ENCODE results near the gene PET100.
A peak's percentile ranks its signal among the peaks of the same experiment; 100 is the strongest.

PET100 gene

DNA sequence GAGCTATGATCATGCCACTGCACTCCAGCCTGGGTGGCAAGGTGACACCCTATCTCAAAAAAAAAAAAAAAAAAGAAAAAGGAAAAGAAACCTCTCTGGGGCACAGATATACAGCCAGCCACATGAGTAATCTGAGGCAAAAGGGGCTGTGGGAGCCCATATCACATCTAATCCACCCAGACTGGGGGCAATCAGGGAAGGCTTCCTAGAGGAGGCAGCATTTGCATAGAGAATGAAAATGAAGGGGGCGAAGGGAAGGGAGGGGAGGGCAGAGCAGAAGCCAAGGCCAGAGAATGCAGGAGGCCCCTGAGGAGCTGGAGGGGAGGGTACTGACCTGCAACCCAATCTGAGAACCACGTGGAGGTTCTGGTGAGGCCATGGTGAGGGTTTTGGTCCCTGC is 20.6 kb downstream of the PET100 start:
- DNase-seq (ENCODE audit: low spot score), result no peak

DNA sequence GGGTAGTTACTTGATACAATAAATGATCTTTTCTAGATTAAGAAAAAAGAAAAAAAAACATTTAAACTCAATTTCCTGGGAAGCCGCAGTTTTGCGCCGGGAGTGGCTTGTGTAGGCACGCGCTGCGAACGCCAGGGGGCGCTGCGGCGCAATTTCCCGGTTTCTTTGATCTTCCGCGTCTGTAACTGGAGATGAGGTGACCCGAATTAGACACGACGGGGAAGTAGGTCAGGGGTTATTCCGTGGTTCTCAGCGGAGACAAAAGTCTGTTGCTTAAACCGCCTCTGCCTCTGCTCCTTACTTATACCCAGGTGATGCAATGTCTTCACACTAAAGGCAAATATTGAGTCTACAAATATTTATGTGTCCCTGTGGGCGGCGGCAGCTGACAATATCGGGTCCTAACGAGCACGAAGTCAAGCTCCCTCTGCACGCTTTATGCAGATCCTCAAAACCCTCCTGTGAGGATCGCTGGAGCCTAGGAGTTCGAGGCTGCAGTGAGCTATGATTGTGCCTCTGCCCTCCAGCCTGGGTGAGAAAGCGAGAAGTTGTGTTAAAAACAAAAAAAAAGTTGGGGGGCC is 22.6 kb downstream of the PET100 start:
- DNase-seq (ENCODE audit: low spot score), result peak; percentile 91

DNA sequence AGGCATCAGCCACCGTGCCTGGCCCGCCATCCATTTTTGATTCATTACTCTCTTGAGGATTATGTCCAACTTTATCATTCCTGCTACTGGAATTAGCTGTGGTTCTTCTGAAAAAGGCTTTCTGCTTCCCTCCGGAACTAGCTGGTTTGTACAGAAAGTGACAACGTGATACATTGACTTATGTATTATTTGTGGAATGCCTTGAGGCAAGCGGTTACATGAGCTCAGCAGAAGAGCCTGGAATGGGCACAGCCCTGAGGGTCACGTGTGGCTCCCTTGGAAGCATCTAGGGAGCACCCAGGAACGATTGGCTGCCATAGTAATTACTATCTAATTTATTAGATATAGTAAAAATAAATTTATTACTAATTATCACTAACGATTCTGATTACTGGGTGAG is 24.8 kb downstream of the PET100 start:
- DNase-seq (ENCODE audit: low spot score), result no peak

DNA sequence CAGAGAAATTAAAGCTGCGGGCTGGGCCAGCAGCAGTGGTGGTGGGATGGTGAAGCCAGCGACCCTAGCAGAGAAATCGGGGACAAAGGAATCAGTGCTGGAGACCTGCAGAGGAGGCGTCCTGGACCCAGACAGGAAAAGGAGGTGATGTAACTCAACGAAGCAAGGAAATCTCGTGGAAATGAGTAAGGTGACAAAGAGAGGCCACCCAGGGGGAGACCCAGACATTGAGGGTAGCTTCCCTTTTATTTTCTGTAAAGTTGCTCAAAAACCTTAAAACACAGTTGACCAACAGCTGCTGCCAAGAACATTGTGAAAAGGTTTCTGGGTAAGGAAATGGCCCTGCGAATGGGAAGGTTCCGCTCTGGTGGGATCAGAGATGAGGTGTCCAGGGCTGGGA is 26.0 kb downstream of the PET100 start:
- DNase-seq (ENCODE audit: low spot score), result no peak

DNA sequence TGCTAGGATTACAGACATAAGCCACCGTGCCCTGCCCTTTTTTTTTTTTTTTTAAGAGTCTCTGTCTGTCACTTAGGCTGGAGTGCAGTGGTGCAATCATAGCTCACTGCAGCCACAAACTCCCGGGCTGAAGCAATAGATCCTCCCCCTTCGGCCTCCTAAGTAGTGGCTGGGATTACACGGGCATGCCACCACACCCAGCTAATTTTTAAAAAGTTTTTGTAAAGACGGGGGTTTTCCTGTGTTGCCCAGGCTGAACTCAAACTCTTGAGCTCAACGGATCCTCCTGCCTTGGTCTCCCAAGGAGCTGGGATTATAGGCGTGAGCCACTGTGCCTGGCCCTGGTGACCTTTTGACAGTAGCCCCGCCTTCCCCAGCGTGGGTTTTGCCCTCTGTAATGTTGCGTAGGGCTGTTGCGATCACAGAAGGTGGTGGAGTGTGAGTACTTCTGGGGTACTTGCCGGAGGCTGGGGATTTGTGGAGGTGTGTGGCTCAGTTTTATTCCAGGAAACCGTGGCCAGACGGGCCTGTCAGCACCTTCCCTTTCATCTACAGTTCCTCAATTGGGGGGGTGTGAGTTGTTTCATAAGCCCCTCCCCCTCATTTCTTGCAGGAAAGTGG is 27.6 kb downstream of the PET100 start:
- no peak for DNase-seq (ENCODE audit: low spot score)

DNA sequence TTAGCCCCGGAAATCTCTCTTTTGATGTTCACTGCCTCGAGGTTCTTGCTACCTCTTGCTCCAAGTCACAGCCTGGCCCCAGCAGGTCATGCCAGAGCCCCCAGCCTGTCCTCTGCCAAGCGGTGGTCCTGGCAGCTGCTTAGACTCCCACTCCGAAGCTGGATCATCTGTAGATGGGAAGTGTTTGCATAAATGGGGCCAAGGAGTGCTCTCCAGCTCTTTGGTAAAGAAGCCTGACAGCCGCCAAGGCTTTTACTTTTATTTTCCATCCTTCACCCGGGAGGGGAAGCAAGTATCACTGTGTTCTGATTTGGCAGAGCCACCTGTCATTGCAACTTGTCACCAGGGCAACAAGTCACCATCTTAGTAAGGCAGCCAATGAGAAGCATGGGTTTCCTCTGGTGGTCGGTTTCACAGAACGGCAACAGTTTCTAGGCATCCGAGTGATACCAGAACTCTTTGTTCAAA is 28.7 kb downstream of the PET100 start:
- DNase-seq (ENCODE audit: low spot score), result peak; percentile 64

DNA sequence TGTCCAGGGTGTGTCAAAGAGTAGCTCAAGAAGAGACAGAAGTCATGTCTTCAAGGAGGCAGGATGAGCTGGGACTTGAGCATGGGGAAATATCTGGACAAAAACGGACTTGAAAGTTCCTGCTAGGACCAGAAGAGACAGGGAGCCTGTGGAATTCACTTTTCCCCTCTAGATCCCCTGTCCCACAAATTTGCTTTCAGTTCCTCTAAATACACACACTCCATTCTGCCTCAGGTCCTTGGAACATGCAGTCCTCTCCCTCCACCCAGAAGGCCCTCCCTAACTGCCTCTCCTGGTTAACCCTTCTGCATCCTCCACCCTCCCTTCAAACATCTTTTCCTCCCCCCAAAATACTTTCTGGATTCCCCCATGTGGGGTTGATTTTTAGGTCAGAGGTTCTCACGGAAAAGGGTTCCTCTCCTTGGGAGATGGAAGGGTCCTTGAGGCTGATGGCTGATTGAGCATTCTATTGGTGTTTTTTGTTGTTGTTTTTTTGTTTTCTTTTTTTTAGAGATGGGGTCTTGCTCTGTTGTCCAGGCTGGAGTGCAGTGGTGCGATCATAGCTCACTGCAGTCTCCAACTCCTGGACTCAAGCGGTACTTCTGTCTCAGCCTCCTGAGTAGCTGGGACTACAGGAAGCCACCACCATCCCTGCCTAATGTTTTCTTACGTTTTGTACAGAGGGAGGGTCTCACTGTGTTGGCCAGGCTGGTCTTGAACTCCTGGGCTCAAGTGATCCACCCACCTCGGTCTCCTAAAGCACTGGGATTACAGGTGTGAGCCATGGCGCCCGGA is 32.3 kb downstream of the PET100 start:
- DNase-seq (ENCODE audit: low spot score), result no peak

DNA sequence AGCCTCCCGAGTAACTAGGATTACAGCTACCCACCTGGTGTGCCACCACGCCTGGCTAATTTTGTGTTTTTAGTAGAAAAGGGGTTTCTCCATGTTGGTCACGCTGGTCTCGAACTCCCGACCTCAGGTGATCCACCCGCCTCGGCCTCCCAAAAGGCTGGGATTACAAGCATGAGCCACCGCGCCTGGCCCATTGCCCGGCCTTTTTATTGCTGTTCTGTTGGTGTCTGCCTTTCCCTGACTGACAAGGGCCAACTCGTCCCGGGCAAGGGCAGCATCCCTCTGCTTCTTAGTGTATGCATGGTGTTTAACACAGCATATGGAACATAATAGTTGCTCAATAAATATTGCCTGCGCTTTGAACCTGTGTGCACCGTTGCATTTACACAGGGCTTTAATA is 33.1 kb downstream of the PET100 start:
- no peak for DNase-seq (ENCODE audit: low spot score)

DNA sequence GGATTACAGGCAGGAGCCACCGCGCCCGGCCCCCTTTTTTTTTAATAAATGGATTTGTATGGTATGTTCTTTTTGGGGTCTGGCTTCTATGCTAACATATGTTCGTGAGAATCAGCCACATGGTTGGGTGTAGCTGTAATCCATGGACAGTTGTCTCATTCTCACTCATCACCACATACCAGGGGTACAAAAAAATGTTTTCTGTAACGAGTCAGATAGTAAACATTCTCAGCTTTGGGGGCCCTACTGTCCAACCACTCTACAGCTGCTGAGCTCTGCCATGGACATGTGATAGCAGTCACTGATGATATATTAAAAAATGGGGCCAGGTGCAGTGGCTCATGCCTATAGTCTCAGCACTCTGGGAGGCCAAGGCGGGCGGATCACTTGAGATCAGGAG is 34.1 kb downstream of the PET100 start:
- DNase-seq (ENCODE audit: low spot score), result no peak

DNA sequence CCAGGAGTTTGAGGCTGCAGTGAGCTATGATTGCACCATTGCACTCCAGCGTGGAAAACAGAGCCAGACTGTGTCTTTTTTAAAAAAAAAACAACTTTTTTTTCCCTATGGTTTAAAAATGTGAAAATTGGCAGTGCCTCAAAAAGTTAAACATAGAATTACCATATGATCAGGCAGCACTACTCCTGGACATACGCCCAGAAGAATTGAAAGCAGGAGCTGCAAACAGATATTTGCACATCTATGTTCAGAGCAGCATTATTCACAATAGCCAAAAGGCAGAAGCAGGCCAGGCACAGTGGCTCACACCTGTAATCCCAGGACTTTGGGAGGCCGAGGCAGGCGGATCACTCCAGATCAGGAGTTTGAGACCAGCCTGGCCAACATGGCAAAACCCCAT is 35.5 kb downstream of the PET100 start:
- DNase-seq (ENCODE audit: low spot score), result no peak

DNA sequence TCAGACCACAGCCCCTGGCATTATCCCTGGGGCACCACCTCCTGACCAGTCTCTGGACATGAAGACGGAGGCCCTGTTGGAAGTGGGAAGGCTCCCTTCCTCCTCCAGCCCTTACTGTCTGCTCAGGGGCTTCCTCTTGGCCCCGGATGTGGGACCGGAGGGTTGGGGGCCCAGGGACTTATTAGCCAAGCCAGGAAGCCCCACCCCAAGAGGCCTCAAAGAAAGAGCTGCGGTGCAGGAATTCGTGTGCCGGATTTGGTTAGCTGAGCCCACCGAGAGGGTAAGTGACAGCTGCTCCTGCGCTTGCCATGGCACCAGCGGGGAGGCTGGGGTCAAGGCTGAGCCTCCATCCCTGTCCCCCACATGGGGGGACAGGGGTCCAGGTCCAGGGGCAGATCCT is 39.2 kb downstream of the PET100 start, which contains the start of gene RETN:
RETN (plus strand) TSS at position 208 of the 400 bp plus-strand sequence. CDS start 278 bp downstream, outside the sequence.
- no peak for DNase-seq (ENCODE audit: low spot score)

DNA sequence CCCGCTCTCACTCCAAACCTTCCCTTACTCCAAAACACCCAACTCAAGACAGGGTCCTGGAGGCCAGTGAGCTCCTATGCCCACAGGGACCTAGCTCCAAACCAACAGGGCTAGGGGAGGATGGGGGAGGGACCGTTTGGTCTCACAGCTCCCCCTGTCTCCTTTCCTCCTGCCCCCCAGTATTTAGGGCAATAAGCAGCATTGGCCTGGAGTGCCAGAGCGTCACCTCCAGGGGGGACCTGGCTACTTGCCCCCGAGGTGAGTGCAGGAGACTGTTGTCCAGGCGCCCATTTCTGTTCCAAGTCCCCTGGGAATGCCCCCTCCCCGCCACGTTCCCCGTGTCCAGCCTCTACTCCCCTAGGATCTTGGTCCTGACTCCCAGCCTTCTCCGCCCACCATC is 40.0 kb downstream of the PET100 start:
- no peak for DNase-seq (ENCODE audit: low spot score)

DNA sequence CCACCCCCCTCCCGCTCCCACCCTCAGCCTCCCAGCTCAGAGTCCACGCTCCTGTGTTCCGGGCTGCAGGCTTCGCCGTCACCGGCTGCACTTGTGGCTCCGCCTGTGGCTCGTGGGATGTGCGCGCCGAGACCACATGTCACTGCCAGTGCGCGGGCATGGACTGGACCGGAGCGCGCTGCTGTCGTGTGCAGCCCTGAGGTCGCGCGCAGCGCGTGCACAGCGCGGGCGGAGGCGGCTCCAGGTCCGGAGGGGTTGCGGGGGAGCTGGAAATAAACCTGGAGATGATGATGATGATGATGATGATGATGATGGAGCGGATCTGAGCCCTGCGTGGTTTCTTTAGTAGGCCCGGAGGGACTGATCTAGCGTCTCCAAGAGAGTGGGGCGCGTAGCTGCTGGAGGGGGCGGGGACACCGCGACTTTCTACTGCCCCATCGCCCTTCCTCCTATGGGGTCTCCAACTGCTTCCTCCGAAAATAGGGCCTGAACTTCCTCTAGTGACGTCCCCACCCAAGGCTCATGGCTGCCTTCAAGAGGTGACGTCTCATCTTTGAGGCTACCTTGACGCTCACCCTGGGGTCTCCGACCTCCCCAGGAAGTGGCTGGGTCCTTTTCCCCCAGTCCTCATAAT is 40.7 kb downstream of the PET100 start:
- peak; percentile 86 for DNase-seq (ENCODE audit: low spot score)

DNA sequence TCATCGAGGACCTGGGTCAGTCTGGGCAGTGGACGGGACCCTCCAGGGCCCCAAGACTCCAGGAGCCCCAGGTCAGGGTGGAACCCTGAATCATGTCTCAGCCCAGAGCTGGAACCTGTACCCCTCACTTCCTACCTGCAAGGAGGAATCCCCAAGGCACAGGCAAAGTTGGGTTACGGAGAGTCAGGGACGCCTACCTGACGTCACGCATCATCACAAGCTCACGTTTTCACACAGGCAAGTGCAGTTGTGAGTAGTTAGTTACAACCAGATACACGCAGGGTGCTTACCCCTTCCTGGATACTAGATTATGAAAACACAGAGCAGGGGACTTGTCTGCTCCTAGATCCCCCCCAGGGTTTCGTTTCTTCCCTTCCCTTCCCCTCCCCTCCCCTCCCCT is 41.2 kb downstream of the PET100 start:
- peak; percentile 48 for DNase-seq (ENCODE audit: low spot score)

DNA sequence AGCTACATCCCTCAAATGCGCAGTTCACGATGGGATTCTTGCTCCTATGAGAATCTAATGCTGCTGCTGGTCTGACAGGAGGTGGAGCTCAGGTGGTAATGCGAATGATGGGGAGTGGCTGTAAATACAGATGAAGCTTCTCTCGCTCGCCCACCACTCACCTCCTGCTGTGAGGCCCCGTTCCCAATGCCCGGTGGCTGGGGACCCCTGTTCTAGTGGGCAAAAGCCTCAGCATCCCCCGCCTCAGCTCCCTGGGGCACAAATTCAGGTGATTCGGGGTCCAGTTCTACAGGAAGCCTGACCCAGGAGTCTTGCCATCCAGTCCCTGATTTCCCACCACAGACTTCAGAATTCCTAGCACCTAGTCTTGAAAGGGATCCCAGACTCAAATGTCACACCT is 42.9 kb downstream of the PET100 start:
- DNase-seq (ENCODE audit: low spot score), result no peak

DNA sequence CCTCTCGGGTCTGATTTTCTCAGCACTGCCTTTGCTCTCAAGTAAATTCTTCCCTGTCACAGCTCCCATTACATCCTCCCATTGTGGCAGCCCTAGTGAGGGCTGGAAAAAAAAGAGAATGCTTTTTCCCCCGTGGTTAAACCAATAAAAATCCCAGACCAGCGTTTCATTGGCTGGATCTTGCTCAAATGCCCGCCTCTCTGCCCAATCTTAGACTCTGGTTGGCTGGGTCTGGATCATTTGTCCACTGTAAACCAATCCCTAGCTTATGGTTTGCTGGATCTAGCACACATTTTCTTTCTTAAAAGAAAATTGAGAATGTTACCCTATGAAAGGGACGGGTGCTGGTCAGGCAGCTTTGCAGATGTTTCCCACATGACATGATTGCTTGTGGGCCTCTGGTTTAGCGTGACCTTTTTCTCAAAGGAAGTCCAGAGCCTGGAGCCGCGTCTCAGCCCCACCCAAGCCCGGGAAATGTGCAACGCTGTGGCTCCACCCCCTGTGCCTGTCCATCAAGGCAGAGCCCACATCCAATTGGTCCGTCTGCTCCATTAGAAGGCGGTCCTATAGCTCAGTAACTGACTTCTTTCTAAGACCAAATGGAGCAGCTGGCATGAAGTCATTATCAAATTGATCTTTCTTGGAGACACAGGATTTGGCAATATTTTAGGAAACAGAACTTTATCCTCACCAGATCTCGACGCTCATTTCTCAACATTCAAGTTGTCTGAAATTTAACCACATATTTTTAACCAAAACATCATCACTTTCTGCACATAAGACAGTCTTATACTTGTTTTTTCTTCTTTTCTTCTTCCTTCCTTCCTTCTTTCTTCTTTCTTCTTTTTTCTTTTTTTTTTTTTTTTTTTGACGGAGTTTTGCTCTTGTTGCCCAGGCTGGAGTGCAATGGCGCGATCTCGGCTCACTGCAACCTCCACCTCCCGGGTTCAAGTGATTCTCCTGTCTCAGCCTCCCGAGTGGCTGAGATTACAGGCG is 44.7 kb downstream of the PET100 start:
- peak; percentile 81 for DNase-seq (ENCODE audit: low spot score)

DNA sequence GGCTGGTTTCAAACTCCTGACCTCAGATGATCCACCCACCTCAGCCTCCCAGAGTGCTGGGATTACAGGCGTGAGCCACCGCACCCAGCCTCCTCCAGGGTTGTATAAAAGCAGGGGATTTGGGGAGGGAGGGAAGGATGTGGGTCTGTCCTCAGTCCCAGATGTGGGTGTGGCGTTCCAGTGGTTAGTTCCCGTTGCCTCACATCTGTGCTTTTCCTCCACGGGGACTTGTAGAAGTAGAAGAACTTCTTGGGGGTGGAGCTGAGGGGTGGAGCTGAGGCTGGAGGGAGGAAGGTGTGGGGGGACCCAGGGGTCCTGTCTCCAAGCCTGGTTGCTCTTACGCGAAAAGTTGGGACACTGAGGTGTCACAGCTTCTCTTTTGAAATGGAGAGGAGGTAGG is 46.8 kb downstream of the PET100 start:
- DNase-seq (ENCODE audit: low spot score), result no peak

DNA sequence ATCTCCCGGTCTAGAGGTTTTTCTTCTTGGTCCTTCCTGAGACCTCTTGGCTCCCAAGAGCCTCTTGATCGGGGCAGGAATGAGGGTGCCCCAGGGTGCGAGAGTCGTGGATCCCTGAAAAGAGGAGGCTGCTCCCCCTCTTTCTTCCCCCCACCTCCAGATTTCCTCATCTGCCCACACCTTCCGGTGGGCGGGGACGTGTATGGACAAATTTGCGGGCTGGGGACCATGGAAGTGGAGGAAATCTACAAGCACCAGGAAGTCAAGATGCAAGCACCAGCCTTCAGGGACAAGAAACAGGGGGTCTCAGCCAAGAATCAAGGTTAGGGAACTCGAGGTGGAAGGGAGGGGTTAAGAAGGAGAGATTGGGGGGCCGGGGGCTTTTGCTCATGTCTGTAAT is 47.3 kb downstream of the PET100 start, which contains the start of gene MCEMP1:
MCEMP1 (plus strand) TSS at position 237 of the 400 bp plus-strand sequence; CDS start at position 268, 31 bp downstream.
- no peak for DNase-seq (ENCODE audit: low spot score)

DNA sequence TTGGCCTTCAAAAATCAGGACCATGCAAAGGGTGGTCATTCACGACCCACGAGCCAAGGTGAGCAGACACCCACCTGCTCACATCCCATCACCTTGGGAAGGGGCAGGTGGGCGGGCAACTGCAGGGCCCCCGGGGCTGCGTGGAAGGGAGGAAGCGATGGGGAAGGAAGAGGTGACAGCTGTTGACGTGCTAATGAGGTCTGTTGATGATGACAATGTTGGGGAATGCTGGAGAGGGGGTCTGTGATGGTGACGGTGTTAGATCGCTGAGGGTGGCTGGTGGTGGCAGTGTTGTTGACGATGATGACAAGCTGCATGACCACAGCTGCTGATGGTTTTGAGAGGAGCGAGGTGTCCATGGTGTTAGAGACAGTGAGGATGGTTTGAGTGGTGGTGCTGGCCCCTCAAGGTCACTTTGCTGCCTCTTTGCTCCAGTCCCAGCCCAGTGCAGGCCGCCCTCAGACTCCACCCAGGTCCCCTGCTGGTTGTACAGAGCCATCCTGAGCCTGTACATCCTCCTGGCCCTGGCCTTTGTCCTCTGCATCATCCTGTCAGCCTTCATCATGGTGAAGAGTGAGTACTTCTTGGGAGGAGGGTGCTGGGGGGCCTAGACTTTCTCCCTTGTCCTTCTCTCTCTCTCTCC is 48.2 kb downstream of the PET100 start:
- no peak for DNase-seq (ENCODE audit: low spot score)

DNA sequence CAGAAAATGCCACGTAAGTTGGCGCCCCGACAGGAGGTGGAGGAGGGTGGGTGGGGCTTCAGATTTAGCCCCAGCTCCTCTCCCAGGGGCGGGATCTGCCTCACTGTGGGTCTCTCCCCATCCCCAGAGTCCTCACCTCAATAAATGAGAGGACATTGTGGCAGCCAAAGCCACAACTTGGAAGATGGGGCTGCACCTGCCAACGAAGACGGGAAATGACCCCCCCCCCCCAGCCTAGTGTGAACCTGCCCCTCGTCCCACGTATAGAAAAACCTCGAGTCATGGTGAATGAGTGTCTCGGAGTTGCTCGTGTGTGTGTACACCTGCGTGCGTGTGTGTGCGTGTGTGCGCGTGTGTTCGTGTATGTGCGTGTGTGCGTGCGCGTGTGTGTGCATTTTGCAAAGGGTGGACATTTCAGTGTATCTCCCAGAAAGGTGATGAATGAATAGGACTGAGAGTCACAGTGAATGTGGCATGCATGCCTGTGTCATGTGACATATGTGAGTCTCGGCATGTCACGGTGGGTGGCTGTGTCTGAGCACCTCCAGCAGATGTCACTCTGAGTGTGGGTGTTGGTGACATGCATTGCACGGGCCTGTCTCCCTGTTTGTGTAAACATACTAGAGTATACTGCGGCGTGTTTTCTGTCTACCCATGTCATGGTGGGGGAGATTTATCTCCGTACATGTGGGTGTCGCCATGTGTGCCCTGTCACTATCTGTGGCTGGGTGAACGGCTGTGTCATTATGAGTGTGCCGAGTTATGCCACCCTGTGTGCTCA is 49.6 kb downstream of the PET100 start:
- no peak for DNase-seq (ENCODE audit: low spot score)

All from iPS-NIHi11 (cell line).